KMS-11 (cell line): ENCODE measurements around the gene UNC13D.
"Not testable (repeated sequence)": the region's sequence is repeated elsewhere in the genome, so short reads cannot be mapped to it uniquely, and the experiment has no call there.

Experiments
- H2AFZ ChIP-seq: fragments of 200-600 bp; sonication (generic); 2 replicates; pipeline ENCODE4 v1.6.1; 2016; ENCODE audit warnings: antibody characterized with exemption, mixed run types, low read depth
- H3K27ac ChIP-seq: fragments of 200-600 bp; sonication (generic); 2 replicates; pipeline ENCODE4 v1.6.1; 2016; ENCODE audit warnings: mild to moderate bottlenecking, mixed run types
- H3K27me3 ChIP-seq: fragments of 200-600 bp; sonication (generic); 2 replicates; pipeline ENCODE4 v1.6.1; 2017; ENCODE audit warnings: mild to moderate bottlenecking, low read depth, mixed run types, moderate library complexity; ENCODE audit not compliant: insufficient read depth
- H3K36me3 ChIP-seq: fragments of 200-600 bp; sonication (generic); 2 replicates; pipeline ENCODE4 v1.6.1; 2017; ENCODE audit warnings: mild to moderate bottlenecking, mixed run types; ENCODE audit not compliant: insufficient read depth
- H3K4me1 ChIP-seq: fragments of 200-600 bp; sonication (generic); 2 replicates; pipeline ENCODE4 v1.6.1; 2016; ENCODE audit warnings: mild to moderate bottlenecking, low read depth, mixed run types; ENCODE audit not compliant: poor library complexity, severe bottlenecking
- H3K4me2 ChIP-seq: fragments of 200-600 bp; sonication (generic); 2 replicates; pipeline ENCODE4 v1.7.0; 2016; ENCODE audit warnings: mild to moderate bottlenecking, mixed run types
- H3K4me3 ChIP-seq: fragments of 200-600 bp; sonication (generic); IDR thresholded peaks from 2 replicates; pipeline ENCODE4 v1.6.1; 2017; ENCODE audit warnings: low read depth, low read length, mixed read lengths; ENCODE audit not compliant: insufficient read depth
- H3K79me2 ChIP-seq: fragments of 200-600 bp; sonication (generic); 2 replicates; pipeline ENCODE4 v1.6.1; 2016; ENCODE audit warnings: low read depth, mixed run types; ENCODE audit not compliant: insufficient read depth
- H3K9ac ChIP-seq: fragments of 200-600 bp; sonication (generic); 2 replicates; pipeline ENCODE4 v1.6.1; 2016; ENCODE audit warnings: mild to moderate bottlenecking, mixed run types
- H4K20me1 ChIP-seq: fragments of 200-600 bp; sonication (generic); 2 replicates; pipeline ENCODE4 v1.6.1; 2016; ENCODE audit warnings: mild to moderate bottlenecking, mixed run types; ENCODE audit not compliant: insufficient read depth
- CTCF ChIP-seq: fragments of 200-600 bp; sonication (generic); conservative IDR thresholded peaks from 2 replicates; pipeline ENCODE4 v1.6.1; 2017; ENCODE audit warnings: low read depth, mild to moderate bottlenecking, antibody characterized with exemption, low read length, moderate library complexity, mixed read lengths

Gene UNC13D

GRCh38 chr17:75855310-75856061 is 11.3 kb upstream of the UNC13D start, which contains the start of gene WBP2:
TSS of gene WBP2 (minus strand) at chr17:75855335. CDS start at chr17:75855297, 38 bp downstream.
- Histone ChIP-seq H3K36me3 (no peaks in the 10 kb centered on the region), H4K20me1 (no peaks in the 10 kb centered on the region), H3K4me3 (no peak within 1 kb of the TSS), H3K4me2 (peak within 1 kb of the TSS; percentile 93), H3K4me1 (peaks cover 12% of the 10 kb centered on the region), H3K27ac (peak within 1 kb of the TSS; percentile 79), H3K9ac (peak within 1 kb of the TSS; percentile 79), H2AFZ (peak within 1 kb of the TSS; percentile 73), H3K27me3 (no peaks in the 10 kb centered on the region), H3K79me2 (peaks cover 7% of the 10 kb centered on the region; the same call in 1 of the 2 replicates)
- peak; percentile 28; the same call in 1 of the 2 replicates for TF ChIP-seq CTCF

DNA sequence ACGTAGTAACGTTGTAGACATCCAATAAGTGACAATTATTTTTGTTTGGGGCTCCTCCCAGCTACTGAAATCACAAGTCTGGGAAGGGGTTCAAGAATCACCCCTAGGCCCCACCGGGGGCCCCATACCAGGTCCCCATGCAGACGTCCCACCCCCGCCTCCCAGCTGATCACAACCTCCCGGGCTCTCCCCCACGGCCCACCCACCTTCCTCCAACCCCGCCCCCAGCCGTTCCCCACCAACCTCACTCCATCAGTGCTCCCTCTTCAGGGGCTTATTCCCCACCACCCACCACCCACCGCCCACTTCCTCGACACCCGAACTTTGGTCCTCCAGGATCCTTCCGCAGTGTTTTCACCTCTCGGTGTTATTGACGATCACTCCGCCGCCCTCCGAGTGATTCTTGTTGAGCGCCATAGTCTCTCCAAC is 10.7 kb upstream of the UNC13D start:
- Histone ChIP-seq H3K79me2 (peaks cover 7% of the 10 kb centered on the region; the same call in 1 of the 2 replicates), H3K36me3 (no peaks in the 10 kb centered on the region), H3K9ac (peak overlapping the region; percentile 79; the same call in 1 of the 2 replicates), H2AFZ (peak overlapping the region; percentile 49; the same call in 1 of the 2 replicates), H3K4me3 (no peak overlapping the region), H3K27me3 (no peaks in the 10 kb centered on the region), H4K20me1 (no peaks in the 10 kb centered on the region), H3K4me2 (peak overlapping the region; percentile 85), H3K27ac (no peak overlapping the region), H3K4me1 (peaks cover 12% of the 10 kb centered on the region)
- no peak for TF ChIP-seq CTCF

GRCh38 chr17:75854101-75854748 is 10.0 kb upstream of the UNC13D start:
- Histone ChIP-seq H3K9ac (peak overlapping the region; percentile 79; the same call in 1 of the 2 replicates), H3K79me2 (peaks cover 7% of the 10 kb centered on the region; the same call in 1 of the 2 replicates), H4K20me1 (no peaks in the 10 kb centered on the region), H3K27ac (no peak overlapping the region), H3K27me3 (no peaks in the 10 kb centered on the region), H3K4me2 (peak overlapping the region; percentile 85), H3K4me1 (peaks cover 12% of the 10 kb centered on the region), H3K36me3 (no peaks in the 10 kb centered on the region), H3K4me3 (no peak overlapping the region), H2AFZ (no peak overlapping the region)
- TF ChIP-seq CTCF = no peak

DNA sequence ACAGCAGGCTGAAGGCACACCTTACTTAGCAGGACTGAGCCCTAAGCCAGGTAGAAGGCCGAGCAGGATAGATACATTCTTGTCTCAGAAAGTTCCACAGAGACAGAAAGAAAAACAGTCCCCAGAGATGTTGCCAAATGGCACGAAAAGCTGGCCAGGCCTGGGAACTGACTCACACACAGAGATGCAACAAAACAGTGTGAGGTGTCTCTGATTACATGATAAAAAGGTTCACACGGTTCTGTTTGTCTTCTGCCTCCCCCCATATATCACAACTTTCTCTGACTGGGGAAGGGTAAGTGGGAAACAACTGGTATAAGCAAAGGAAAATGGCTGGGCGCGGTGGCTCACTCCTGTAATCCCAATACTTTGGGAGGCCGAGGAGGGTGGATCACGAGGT is 9.2 kb upstream of the UNC13D start:
- H3K27me3 ChIP-seq = no peaks in the 10 kb centered on the region
- H3K27ac ChIP-seq = no peak overlapping the region
- H3K79me2 ChIP-seq = peaks cover 7% of the 10 kb centered on the region; the same call in 1 of the 2 replicates
- TF ChIP-seq CTCF = no peak
- no peak overlapping the region for H2AFZ ChIP-seq
- H3K4me3 ChIP-seq = no peak overlapping the region
- peaks cover 12% of the 10 kb centered on the region for H3K4me1 ChIP-seq
- H4K20me1 ChIP-seq = no peaks in the 10 kb centered on the region
- no peak overlapping the region for H3K9ac ChIP-seq
- H3K4me2 ChIP-seq = no peak overlapping the region
- H3K36me3 ChIP-seq = no peaks in the 10 kb centered on the region

DNA sequence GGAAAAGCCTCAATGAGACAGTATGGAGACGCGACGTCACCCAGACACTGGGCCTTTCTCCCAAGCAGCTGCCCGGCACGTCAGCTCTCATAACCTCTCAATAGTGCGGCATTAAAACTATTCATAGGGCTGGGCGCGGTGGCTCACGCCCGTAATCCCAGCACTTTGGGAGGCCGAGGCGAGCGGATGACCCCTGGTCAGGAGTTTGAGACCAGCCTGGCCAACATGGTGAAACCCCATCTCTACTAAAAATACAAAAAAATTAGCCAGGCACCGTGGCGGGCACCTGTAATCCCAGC is 7.4 kb upstream of the UNC13D start:
- not testable (repeated sequence) for H4K20me1 ChIP-seq, H3K36me3 ChIP-seq, H3K4me1 ChIP-seq, H3K4me2 ChIP-seq, H3K79me2 ChIP-seq, H3K4me3 ChIP-seq, H3K27ac ChIP-seq, H3K9ac ChIP-seq, H2AFZ ChIP-seq, H3K27me3 ChIP-seq
